ENCODE data around the gene DDX41. TPM values are rescaled to one million over a fixed set of nuclear protein-coding genes. Genes with fewer than 3 reads are reported as not detected.
A peak's percentile ranks its signal among the peaks of the same experiment; 100 is the strongest.
"Not testable (repeated sequence)": the region's sequence is repeated elsewhere in the genome, so short reads cannot be mapped to it uniquely, and the experiment has no call there.

DDX41 gene
- total RNA-seq (73.2 TPM), polyA plus RNA-seq (10 to 100 TPM; 41.8 to 48.9 (median 46.0) TPM)

DNA sequence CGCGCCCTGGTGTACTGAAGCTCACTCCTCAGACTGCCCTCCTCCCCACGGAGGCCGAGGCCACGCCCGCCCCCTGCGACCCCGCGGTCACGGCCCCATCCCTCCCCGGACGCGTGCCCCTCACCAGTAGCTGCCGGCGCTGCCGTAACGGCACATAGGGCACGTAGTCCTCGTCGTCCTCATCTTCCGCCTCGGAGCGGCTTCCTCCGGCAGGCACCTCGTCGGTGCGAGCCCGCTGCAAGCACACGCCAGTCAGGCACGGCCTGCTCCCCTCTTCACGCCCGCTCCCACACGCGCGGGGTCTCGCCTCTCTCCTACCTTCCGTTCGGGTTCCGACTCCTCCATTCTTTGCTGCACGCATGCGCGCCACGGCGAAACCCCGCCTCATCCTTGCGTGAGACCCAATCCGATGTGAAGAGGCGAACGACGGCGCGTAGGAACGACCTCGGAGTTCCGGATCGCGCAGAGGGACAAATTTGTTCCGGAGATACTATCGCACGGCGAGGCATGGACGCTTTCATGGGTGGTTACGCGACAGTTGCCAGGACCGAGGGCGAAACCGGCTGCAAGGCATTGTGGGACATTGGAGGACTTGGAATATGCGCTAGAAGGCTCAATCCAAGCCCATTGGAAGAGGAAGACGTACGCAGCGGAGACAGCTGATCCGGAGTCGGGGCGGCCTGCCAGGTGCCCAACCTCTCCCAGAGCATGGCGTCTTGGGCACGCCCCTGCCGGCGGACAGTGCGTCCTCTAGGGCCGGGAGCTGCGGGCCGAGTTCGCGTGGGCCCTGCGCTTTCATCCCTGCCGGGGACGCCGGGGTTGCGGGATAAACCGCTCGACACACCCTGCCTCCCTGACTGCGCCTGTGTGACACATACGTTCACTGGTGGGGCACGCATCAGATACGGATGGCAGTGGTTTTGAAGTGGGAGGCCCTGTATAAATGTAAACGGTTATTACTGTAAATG lies at the start of gene DDX41:
Gene DDX41, minus strand, starts transcription at position 361 of the 968 bp plus-strand sequence. Its CDS starts 16 bp downstream, at position 345.
- H3K4me3 Mint-ChIP-seq: peak within 1 kb of the TSS; percentile 90 to 98 (median 94)
- H3K4me1 Mint-ChIP-seq: peaks cover 0 to 61% (median 27%) of the 10 kb centered on the region in 4 donors
- H3K9me3 Mint-ChIP-seq: peaks cover 0 to 2% (median 0%) of the 10 kb centered on the region in 7 donors
- peak; percentile 94 to 98 (median 96) for DNase-seq
- peaks cover 25% of the 10 kb centered on the region for H3K36me3 Mint-ChIP-seq
- H3K27ac ChIP-seq (ENCODE audit: insufficient read depth, low read length, poor library complexity, severe bottlenecking): peak within 1 kb of the TSS; percentile 71
- H3K27me3 Mint-ChIP-seq: no peaks in the 10 kb centered on the region
- no peaks in the 10 kb centered on the region for H3K9me3 ChIP-seq (ENCODE audit: control insufficient read depth in 2 of 2, low read length in 2 of 2)
- H3K4me1 ChIP-seq (ENCODE audit: control insufficient read depth, insufficient read depth, low read length, poor library complexity, severe bottlenecking): peaks cover 40% of the 10 kb centered on the region
- peaks cover 45% of the 10 kb centered on the region for H3K36me3 ChIP-seq (ENCODE audit: control insufficient read depth, insufficient read depth, low read length)
- peak; percentile 90 to 91 for ATAC-seq (ENCODE audit: low read depth in 2 of 2)
- H3K27ac Mint-ChIP-seq: peak within 1 kb of the TSS; percentile 89 to 97 (median 96)
- no peaks in the 10 kb centered on the region for H3K27me3 ChIP-seq (ENCODE audit: control insufficient read depth, insufficient read depth, low read length)
- peak within 1 kb of the TSS; percentile 92 for H3K4me3 ChIP-seq (ENCODE audit: low read depth, low read length)

DNA sequence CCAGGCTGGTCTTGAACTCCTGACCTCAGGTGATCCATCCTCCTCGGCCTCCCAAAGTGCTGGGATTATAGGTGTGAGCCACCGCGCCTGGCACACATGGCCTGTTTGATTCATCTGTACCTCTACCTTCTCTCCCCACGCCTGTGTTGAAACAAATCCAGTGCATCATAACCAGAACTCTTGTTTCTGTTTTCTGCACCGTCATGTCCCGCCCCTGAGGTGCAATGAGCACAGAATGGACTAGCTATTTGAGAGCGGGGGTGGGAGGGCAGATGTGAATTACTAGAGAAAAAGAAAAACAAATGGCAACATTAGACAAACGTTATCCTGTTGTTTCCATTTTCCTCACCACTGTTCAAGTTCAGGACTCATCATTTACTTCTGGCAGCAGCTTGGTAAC lies 48.3 kb upstream of the DDX41 start:
- Histone ChIP-seq H3K27ac (ENCODE audit: insufficient read depth, low read length, poor library complexity, severe bottlenecking) (no peak overlapping the region), H3K36me3 (ENCODE audit: control insufficient read depth, insufficient read depth, low read length) (no peaks in the 10 kb centered on the region), H3K9me3 (ENCODE audit: control insufficient read depth in 2 of 2, low read length in 2 of 2) (no peaks in the 10 kb centered on the region), H3K4me1 (ENCODE audit: control insufficient read depth, insufficient read depth, low read length, poor library complexity, severe bottlenecking) (no peaks in the 10 kb centered on the region), H3K27me3 (ENCODE audit: control insufficient read depth, insufficient read depth, low read length) (no peaks in the 10 kb centered on the region), H3K4me3 (ENCODE audit: low read depth, low read length) (no peak overlapping the region)
- H3K36me3 Mint-ChIP-seq: no peaks in the 10 kb centered on the region
- H3K27me3 Mint-ChIP-seq: peaks cover 11% of the 10 kb centered on the region
- H3K4me3 Mint-ChIP-seq: no peak overlapping the region
- no peak overlapping the region for H3K27ac Mint-ChIP-seq
- DNase-seq (no peak), ATAC-seq (ENCODE audit: low read depth in 2 of 2) (no peak)
- H3K9me3 Mint-ChIP-seq: peaks cover 0 to 2% (median 0%) of the 10 kb centered on the region in 7 donors
- peaks cover 0 to 4% (median 0%) of the 10 kb centered on the region in 4 donors for H3K4me1 Mint-ChIP-seq

DNA sequence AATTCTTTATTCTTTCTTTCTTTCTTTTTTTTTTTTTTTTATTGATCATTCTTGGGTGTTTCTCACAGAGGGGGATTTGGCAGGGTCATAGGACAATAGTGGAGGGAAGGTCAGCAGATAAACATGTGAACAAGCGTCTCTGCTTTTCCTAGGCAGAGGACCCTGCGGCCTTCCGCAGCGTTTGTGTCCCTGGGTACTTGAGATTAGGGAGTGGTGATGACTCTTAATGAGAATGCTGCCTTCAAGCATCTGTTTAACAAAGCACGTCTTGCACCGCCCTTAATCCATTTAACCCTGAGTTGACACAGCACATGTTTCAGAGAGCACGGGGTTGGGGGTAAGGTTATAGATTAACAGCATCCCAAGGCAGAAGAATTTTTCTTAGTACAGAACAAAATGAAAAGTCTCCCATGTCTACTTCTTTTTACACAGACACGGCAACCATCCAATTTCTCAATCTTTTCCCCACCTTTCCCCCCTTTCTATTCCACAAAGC lies 42.7 kb upstream of the DDX41 start:
- not testable (repeated sequence) for H3K36me3 ChIP-seq (ENCODE audit: control insufficient read depth, insufficient read depth, low read length); H3K27me3 ChIP-seq (ENCODE audit: control insufficient read depth, insufficient read depth, low read length); H3K4me3 ChIP-seq (ENCODE audit: low read depth, low read length); ATAC-seq (ENCODE audit: low read depth in 2 of 2); H3K27ac Mint-ChIP-seq; H3K9me3 Mint-ChIP-seq; H3K9me3 ChIP-seq (ENCODE audit: control insufficient read depth in 2 of 2, low read length in 2 of 2); H3K27me3 Mint-ChIP-seq; H3K36me3 Mint-ChIP-seq; H3K4me3 Mint-ChIP-seq; DNase-seq; H3K4me1 ChIP-seq (ENCODE audit: control insufficient read depth, insufficient read depth, low read length, poor library complexity, severe bottlenecking); H3K27ac ChIP-seq (ENCODE audit: insufficient read depth, low read length, poor library complexity, severe bottlenecking)
- peaks cover 8 to 23% (median 13%) of the 10 kb centered on the region in 4 donors for H3K4me1 Mint-ChIP-seq

DNA sequence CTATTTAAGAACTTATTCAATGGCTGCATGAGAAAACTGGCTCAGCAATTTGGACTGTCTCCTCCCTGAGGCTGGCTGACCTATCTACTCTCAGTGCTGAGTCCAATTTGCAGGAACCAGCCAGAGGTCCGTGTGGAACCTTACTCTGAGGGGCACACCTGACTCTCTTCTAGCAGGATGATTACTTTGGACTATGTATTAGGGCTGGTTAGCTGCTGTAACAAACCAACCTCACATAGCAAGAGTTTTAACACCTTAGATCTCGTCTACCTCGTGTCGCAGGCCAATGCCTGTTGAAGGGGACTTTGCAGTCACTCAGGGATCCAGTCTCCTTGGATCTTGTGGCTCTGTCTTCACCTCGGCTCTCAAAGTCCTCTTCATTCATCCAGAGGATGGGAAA lies 41.0 kb upstream of the DDX41 start:
- H3K4me1 Mint-ChIP-seq: peaks cover 9 to 33% (median 17%) of the 10 kb centered on the region in 4 donors
- peak overlapping the region in 1 of 3 donors; percentile 26 for H3K27ac Mint-ChIP-seq
- Histone ChIP-seq H3K4me1 (ENCODE audit: control insufficient read depth, insufficient read depth, low read length, poor library complexity, severe bottlenecking) (peaks cover 16% of the 10 kb centered on the region), H3K9me3 (ENCODE audit: control insufficient read depth in 2 of 2, low read length in 2 of 2) (no peaks in the 10 kb centered on the region), H3K36me3 (ENCODE audit: control insufficient read depth, insufficient read depth, low read length) (no peaks in the 10 kb centered on the region), H3K27ac (ENCODE audit: insufficient read depth, low read length, poor library complexity, severe bottlenecking) (no peak overlapping the region), H3K27me3 (ENCODE audit: control insufficient read depth, insufficient read depth, low read length) (no peaks in the 10 kb centered on the region), H3K4me3 (ENCODE audit: low read depth, low read length) (no peak overlapping the region)
- H3K9me3 Mint-ChIP-seq: no peaks in the 10 kb centered on the region
- peaks cover 2% of the 10 kb centered on the region for H3K36me3 Mint-ChIP-seq
- no peak for DNase-seq
- no peak for ATAC-seq (ENCODE audit: low read depth in 2 of 2)
- no peaks in the 10 kb centered on the region for H3K27me3 Mint-ChIP-seq
- peak overlapping the region in 2 of 4 donors; percentile 69 to 73 for H3K4me3 Mint-ChIP-seq

DNA sequence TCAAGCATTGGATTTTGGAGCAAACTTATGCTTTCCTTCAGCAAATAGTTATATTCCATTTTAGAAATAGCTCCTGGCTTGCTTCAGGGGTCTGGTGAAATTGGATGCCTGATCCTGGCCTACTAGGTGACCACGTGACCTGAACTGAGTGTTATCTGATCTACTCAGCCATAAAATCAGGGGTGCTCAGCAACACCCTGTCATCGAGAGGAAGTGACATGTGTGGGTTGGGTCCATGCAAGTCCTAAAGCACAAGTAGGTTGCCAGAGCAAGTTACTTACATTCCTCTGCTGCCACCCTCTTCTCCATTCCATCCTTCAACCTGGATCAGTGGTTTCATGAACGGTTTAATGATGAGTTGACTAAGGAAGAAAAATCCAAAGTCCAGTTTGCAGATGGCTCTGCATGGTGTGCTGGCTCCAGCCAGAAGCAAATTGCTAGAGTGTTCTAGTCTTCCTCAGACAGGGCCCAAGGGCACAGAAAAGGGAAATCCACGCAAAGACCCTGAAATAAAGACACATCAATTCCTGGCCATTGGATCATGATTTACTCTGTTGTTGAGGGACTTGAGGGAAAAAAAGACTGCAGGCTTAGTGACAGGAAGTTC lies 40.4 kb upstream of the DDX41 start:
- H3K4me1 ChIP-seq (ENCODE audit: control insufficient read depth, insufficient read depth, low read length, poor library complexity, severe bottlenecking): peaks cover 22% of the 10 kb centered on the region
- no peak overlapping the region for H3K27ac ChIP-seq (ENCODE audit: insufficient read depth, low read length, poor library complexity, severe bottlenecking)
- no peak for ATAC-seq (ENCODE audit: low read depth in 2 of 2)
- no peaks in the 10 kb centered on the region for H3K27me3 Mint-ChIP-seq
- H3K36me3 Mint-ChIP-seq: peaks cover 6% of the 10 kb centered on the region
- H3K27ac Mint-ChIP-seq: peak overlapping the region; percentile 26 to 71 (median 64)
- peak overlapping the region; percentile 32 for H3K4me3 ChIP-seq (ENCODE audit: low read depth, low read length)
- DNase-seq: peak in 2 of 3 donors; percentile 22 to 82
- H3K4me1 Mint-ChIP-seq: peaks cover 11 to 39% (median 22%) of the 10 kb centered on the region in 4 donors
- no peaks in the 10 kb centered on the region for H3K9me3 ChIP-seq (ENCODE audit: control insufficient read depth in 2 of 2, low read length in 2 of 2)
- no peaks in the 10 kb centered on the region for H3K27me3 ChIP-seq (ENCODE audit: control insufficient read depth, insufficient read depth, low read length)
- H3K36me3 ChIP-seq (ENCODE audit: control insufficient read depth, insufficient read depth, low read length): no peaks in the 10 kb centered on the region
- H3K4me3 Mint-ChIP-seq: peak overlapping the region in 3 of 4 donors; percentile 28 to 73 (median 69)
- H3K9me3 Mint-ChIP-seq: no peaks in the 10 kb centered on the region

DNA sequence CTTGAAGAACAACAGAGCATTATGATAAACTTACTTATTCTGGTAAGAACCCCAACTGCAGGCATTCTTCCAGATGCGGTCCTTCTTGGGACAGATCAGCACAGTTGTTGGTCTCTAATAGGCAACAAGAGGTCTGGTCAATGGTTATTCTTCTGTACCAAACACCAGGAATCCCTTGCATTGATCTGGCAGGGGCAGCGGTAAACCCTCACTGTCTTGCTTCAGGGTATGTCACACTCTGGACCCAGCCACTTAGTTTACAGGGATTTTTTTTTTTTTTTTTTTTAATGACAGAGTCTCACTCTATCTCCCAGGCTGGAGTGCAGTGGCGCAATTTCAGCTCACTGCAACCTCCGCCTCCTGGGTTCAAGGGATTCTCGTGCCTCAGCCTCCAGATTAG lies 38.9 kb upstream of the DDX41 start:
- Histone ChIP-seq H3K36me3 (ENCODE audit: control insufficient read depth, insufficient read depth, low read length) (peaks cover 7% of the 10 kb centered on the region), H3K27me3 (ENCODE audit: control insufficient read depth, insufficient read depth, low read length) (no peaks in the 10 kb centered on the region), H3K4me3 (ENCODE audit: low read depth, low read length) (no peak overlapping the region), H3K9me3 (ENCODE audit: control insufficient read depth in 2 of 2, low read length in 2 of 2) (no peaks in the 10 kb centered on the region), H3K4me1 (ENCODE audit: control insufficient read depth, insufficient read depth, low read length, poor library complexity, severe bottlenecking) (peaks cover 25% of the 10 kb centered on the region), H3K27ac (ENCODE audit: insufficient read depth, low read length, poor library complexity, severe bottlenecking) (no peak overlapping the region)
- Mint-ChIP-seq H3K4me1 (peaks cover 11 to 51% (median 29%) of the 10 kb centered on the region in 4 donors), H3K36me3 (peaks cover 8% of the 10 kb centered on the region), H3K4me3 (peak overlapping the region in 2 of 4 donors; percentile 86 to 90), H3K27ac (peak overlapping the region in 1 of 3 donors; percentile 29), H3K9me3 (peaks cover 0 to 3% (median 0%) of the 10 kb centered on the region in 7 donors), H3K27me3 (no peaks in the 10 kb centered on the region)
- ATAC-seq (ENCODE audit: low read depth in 2 of 2) (no peak), DNase-seq (no peak)

DNA sequence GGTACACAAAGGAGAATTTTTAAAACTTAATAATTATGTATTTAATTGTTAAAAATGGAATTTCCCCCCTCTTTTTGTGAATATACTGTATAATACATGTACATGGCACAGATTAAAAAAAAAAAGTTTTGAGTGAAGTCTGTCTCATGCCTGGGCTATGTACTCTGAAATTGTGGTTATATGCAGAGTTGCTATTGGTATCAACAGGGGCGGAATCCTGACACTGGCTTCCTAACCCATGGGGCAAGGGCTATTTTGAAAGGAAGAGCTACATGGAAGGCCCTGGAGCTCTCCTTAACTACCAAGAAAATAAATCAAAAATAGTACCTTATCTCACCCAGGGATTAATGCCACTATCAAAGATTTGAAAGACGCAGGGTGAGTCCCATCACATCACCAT lies 38.5 kb upstream of the DDX41 start:
- Mint-ChIP-seq H3K27me3 (no peaks in the 10 kb centered on the region), H3K9me3 (peaks cover 0 to 3% (median 0%) of the 10 kb centered on the region in 7 donors), H3K27ac (peak overlapping the region in 1 of 3 donors; percentile 29), H3K4me3 (peak overlapping the region; percentile 81 to 94 (median 88)), H3K4me1 (peaks cover 11 to 54% (median 31%) of the 10 kb centered on the region in 4 donors), H3K36me3 (peaks cover 11% of the 10 kb centered on the region)
- peak overlapping the region; percentile 11 for H3K27ac ChIP-seq (ENCODE audit: insufficient read depth, low read length, poor library complexity, severe bottlenecking)
- peaks cover 12% of the 10 kb centered on the region for H3K36me3 ChIP-seq (ENCODE audit: control insufficient read depth, insufficient read depth, low read length)
- DNase-seq (no peak), ATAC-seq (ENCODE audit: low read depth in 2 of 2) (no peak)
- no peaks in the 10 kb centered on the region for H3K27me3 ChIP-seq (ENCODE audit: control insufficient read depth, insufficient read depth, low read length)
- H3K4me1 ChIP-seq (ENCODE audit: control insufficient read depth, insufficient read depth, low read length, poor library complexity, severe bottlenecking): peaks cover 25% of the 10 kb centered on the region
- peak overlapping the region; percentile 82 for H3K4me3 ChIP-seq (ENCODE audit: low read depth, low read length)
- H3K9me3 ChIP-seq (ENCODE audit: control insufficient read depth in 2 of 2, low read length in 2 of 2): no peaks in the 10 kb centered on the region

Data from CD4-positive, CD25-positive, alpha-beta regulatory T cell (primary cell).